Measurements from ENCODE around the gene NPY2R.

NPY2R gene, protein sequence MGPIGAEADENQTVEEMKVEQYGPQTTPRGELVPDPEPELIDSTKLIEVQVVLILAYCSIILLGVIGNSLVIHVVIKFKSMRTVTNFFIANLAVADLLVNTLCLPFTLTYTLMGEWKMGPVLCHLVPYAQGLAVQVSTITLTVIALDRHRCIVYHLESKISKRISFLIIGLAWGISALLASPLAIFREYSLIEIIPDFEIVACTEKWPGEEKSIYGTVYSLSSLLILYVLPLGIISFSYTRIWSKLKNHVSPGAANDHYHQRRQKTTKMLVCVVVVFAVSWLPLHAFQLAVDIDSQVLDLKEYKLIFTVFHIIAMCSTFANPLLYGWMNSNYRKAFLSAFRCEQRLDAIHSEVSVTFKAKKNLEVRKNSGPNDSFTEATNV

DNA sequence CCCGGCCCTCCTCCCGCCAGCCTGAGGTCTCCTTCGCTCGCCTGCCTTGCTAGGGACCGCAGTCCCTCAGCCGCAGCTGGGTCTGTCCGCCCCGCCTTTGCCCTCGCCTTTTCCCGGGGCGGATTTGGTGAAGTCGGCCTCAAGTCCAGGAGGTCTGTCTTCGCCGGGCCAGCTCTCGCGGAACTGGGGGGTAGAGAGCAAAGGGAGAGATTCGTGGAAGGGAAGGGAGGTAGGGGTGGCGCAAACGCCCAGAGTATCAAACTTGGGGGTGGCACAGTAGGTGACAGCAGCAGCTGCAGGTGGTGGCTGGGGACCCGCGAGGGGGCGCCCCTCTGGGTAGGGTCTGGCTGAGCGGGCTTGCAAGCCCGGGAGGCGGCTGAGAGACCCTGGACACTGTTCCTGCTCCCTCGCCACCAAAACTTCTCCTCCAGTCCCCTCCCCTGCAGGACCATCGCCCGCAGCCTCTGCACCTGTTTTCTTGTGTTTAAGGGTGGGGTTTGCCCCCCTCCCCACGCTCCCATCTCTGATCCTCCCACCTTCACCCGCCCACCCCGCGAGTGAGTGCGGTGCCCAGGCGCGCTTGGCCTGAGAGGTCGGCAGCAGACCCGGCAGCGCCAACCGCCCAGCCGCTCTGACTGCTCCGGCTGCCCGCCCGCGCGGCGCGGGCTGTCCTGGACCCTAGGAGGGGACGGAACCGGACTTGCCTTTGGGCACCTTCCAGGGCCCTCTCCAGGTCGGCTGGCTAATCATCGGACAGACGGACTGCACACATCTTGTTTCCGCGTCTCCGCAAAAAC is at the start of gene NPY2R:
Gene NPY2R (plus strand): TSS at position 379 of the 797 bp plus-strand sequence. CDS start 5,304 bp downstream, outside the sequence.
- no peak within 1 kb of the TSS for H3K27ac ChIP-seq
- no peak for DNase-seq (ENCODE audit: low read depth, low spot score)

DNA sequence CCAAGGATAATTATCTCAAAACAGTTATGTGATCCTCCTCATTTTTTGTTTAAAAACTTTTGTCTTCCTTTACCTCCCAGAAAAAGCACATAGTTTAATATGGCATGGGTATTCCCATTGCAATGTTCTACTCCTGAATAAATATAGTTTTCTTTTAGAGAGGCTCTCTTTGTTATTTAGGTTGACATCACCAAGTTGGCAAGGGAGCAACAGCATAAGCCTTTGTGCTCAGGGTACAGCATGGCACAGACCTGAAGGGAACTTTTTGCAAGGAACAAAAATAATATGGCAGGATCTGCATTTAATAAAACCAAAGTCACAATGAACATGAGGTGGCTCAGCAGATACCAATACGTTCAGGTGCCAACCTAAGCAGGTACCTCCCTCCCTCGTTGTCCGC is 47.1 kb upstream of the NPY2R start:
- H3K27ac ChIP-seq = no peak overlapping the region
- DNase-seq (ENCODE audit: low read depth, low spot score) = no peak

DNA sequence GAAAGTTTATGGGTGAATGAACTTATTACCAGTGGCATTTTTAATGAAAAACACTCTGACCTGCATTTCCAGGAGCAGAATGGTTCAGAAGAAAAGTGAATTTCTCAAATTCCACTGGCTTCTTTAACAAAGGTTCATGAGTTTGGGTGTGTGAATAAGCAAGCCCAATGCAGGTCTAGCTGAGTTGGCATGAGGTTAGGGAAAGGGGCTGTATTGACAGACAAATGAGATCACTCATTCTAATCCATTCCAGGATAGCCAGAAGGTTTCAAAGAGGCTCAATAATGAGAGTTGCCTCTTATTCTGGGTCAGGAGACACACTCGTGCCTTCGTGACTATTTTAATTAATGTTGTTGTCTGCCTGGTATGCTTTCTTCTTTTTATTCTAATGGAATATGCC is 43.7 kb upstream of the NPY2R start:
- DNase-seq (ENCODE audit: low read depth, low spot score) = no peak
- H3K27ac ChIP-seq = no peak overlapping the region

DNA sequence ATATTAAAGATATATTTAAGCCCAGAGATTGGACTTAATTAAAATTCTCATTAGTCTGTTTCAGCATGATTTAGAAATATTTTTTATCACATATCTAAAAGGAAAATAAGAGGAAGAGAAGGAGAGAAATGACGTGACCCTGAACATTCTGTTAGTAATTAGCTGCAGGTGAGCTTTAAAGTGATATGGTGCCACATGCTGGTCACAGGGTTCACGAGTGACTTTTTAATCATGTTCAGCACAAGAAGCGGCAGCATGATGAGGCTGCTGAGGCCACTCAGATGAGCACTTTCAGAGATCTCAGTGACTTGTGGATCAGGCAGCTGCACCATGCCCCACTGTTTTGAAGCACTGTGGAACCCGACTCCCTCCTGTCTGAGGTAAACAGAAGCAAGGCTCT is 37.9 kb upstream of the NPY2R start:
- no peak for DNase-seq (ENCODE audit: low read depth, low spot score)
- no peak overlapping the region for H3K27ac ChIP-seq

DNA sequence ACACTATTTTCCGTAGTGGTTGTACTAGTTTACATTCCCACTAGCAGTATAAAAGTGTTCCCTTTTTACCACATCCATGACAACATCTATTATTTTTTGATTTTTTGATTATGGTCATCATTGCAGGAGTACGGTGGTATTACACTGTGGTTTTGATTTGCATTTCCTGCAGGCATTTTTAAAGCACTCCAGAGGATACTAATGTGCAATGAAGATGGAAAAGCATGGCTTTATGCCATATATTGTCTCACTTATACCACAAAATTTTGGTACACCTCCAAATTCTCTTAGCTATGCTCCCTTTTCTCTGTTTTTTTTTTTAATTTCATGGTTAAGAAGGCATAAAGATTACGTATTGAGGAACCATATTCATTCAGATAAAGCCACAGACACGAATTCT is 35.1 kb upstream of the NPY2R start:
- no peak overlapping the region for H3K27ac ChIP-seq
- no peak for DNase-seq (ENCODE audit: low read depth, low spot score)

DNA sequence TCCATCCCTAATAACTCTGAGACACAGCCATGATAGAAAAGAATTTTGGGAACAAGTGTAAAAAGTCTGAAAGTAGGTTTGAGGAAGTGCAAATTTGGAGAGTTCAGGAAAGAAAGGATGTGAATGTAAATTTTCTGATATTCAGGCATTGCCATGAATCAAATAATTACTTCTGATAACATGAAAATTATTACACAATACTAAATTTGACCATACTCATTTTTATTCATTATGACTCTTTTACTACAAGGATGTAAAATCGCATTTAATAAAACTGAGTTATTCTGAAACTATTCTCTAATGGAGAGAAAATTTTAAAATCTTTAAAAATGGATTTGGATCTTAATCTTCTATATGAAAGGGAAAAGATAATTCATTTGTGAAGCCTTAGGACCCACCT is 33.8 kb upstream of the NPY2R start:
- no peak for DNase-seq (ENCODE audit: low read depth, low spot score)
- H3K27ac ChIP-seq = no peak overlapping the region

DNA sequence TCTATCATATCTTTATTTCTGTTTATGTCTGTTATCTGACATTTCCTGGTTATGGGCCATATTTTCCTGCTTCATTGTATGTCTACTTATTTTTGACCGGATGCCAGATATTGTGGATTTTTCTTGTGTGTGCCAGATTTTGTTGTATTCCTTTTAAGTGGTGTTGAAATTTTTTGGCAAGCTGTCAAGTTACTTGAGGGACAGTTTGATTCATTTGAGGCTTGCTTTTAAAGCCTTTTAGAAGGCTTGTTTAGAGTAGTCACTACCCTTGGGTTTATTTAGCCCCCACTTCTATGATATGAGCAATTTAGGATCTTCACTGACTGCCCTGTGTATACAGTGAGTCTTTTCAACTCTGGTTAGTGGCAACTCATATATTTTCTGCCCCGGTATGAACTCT is 29.2 kb upstream of the NPY2R start:
- no peak overlapping the region for H3K27ac ChIP-seq
- peak; percentile 27 for DNase-seq (ENCODE audit: low read depth, low spot score)

DNA sequence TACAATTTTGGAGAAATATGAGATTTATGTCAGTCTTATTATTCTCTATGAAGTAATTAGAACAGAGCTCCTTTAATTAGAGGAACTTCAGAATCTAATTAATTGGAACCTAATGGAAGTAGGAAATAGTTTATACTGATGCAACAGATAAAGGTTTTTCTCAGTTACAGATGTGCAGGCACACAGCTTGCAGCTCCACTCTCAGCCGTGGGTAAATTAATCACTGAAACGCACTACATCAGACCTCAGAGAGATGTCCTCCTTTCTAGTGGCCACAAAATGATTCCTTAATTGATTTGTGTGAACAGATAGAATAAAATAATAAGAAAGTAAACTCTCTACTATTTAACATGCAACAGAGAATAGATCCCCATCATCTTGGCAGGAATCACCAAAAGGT is 21.5 kb upstream of the NPY2R start:
- no peak for DNase-seq (ENCODE audit: low read depth, low spot score)
- no peak overlapping the region for H3K27ac ChIP-seq

DNA sequence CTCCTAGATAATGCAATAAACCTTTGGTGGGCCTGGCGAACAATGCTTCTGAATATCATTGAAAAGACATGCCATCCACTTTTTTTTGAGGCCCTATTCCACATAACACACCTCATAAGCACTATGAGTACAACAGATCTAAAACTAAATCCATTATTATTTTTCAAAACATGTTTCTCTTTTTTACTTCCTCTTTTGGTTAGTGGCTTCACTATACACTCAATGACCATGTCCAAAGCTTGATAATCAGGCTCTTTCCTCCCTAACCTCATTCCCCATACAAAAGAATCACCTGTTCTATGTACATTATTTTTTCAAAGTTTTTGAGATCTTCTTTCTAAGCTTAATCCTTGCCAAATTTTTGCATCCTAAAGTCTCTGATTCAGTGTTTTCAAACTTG is 20.4 kb upstream of the NPY2R start:
- H3K27ac ChIP-seq = no peak overlapping the region
- no peak for DNase-seq (ENCODE audit: low read depth, low spot score)

DNA sequence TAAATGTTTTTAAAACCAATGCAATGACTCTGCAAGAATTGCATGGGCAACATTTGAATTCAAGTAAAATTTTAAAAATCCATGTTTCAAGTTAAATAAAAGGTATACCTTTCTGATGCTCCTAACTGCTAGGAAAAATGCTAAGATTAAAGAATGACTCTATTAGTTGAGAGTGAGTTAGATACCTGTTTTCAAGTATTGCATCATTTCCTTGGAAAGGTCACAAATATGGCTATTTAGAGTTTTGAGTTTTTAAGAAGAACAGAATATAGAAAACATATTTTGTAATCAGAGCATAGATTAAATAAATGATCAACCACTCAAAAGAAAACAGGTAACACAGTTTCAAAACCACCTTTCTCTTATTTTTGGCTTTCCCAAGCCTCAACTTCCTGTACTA is 18.3 kb upstream of the NPY2R start:
- DNase-seq (ENCODE audit: low read depth, low spot score) = no peak
- no peak overlapping the region for H3K27ac ChIP-seq

DNA sequence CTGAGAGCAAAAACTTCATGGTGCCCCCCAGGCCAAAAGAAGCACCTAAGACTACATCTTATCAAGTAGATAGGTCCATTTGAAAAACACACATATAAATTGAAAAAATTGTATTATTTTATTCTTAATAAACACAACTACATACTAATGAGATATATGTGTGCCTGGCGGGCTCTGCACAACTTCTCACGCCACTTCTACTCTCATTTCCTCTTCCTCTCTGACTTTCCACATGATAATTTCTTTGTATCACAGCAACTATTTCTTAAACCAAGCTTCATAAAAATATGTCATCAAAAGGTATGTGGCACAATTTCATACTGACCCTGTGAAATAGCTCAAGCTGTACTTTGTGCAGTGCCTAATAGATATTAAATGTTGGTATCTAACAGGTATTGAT is 10.7 kb upstream of the NPY2R start:
- no peak overlapping the region for H3K27ac ChIP-seq
- DNase-seq (ENCODE audit: low read depth, low spot score) = no peak

DNA sequence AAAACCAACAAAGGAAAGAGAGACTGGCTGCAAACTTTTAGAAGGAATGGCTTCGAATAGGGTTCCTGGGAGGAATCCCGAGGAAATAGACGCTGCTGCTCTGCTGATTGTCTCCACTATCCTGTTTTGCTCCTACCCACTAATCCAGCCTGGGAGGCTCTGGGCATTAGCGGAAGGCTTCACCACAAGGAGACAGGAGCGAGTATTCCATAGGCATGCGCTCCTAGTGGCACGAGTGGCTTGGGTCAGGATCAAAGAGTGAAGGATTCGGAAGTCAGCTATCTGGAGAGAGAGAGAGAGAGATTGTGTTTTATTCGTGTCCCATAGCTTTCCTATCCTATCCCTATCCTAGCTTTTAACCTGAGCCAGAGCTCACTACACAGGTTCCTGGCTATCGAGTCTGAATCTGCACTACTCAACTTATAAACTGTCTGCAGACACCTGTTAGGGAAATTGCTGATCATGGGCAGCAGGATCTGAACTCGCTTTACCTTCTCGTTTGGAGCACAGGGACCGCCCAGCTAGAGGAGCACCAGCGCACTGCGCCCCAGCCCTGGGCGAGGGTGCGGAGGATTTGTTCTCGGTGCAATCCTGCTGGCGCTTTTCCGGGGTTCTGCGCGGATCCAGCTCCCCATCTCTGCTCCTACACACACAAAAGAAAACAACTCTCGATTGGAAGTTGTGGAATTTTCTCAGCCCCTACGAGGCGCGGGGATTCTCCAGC is 740 bp upstream of the NPY2R start:
- DNase-seq (ENCODE audit: low read depth, low spot score) = no peak
- no peak overlapping the region for H3K27ac ChIP-seq

DNA sequence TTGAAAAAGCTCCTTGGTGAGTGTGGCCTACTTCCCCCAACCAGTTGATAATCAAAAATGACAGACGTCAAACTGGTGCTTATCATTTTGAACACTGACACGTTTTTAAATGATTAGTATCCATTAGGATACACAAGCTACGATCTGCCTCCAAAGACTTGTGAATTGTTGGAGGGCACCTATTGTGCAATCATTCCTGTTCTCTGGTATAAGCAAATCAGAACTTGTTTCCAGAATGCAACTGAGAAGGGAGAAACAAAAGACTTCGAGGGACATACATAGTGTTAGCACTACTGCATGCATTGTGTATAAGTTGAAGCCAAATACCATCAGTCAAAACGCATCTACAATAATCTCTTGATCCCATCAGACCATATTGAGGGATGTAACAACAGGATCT is 11.6 kb downstream of the NPY2R start:
- no peak for DNase-seq (ENCODE audit: low read depth, low spot score)
- no peak overlapping the region for H3K27ac ChIP-seq

DNA sequence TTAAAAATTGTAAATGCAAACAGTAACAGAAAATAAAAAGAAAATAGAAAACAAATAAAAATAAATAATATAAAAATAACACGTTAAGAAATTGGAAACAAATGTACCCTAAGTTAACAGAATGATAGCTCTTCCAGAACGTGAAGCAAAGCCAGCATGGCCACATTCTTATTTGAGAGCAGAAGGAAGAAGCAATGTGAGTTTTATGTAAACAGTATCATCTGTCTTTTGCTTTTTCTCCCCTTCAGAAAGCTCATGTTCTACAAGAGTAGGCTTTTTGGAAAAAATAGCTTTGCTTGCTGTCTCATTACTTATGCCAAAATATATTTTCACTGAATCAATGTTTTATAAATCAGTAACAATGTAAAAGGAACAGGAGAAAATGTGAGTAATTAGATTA is 18.7 kb downstream of the NPY2R start:
- no peak overlapping the region for H3K27ac ChIP-seq
- DNase-seq (ENCODE audit: low read depth, low spot score) = no peak

DNA sequence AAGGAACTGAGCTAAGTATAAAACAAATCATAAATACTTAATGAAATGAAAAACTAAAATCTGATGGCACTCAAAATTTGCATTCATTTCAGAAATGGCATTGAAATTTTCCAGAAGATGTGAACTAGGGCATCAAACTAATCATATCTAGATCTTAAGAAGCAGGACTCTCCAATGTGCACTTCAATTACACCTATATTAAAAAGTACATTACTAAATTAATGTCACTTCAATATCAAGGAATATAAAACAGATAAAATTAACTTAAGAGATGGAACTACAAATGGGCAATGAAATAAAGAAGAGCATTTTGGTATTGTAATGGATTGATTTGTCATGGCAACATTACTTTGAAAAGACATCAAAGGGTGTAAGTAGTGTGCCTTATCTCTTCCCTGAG is 20.3 kb downstream of the NPY2R start:
- DNase-seq (ENCODE audit: low read depth, low spot score) = no peak

DNA sequence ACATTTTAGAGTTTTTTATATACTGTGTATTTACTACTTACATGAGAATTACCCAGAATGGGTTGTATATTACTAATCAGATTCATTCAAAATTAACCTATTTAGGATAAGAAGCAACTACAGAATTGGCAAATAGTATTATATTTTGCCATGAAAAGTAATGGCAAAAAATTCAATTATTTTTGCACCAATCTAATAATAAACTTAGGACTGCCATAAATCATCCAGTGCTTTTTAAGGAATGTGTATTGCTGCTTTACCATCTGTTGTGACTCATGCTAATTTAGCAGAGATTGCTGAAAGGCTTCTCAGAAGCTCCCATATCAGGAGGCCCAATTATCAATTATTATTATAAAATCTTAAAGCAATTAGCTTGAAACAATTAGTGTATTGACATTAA is 24.0 kb downstream of the NPY2R start:
- H3K27ac ChIP-seq = no peak overlapping the region
- no peak for DNase-seq (ENCODE audit: low read depth, low spot score)

More for the DNA sequence above, 20.3 kb downstream of the NPY2R start:
- H3K27ac ChIP-seq = no peak overlapping the region

DNA sequence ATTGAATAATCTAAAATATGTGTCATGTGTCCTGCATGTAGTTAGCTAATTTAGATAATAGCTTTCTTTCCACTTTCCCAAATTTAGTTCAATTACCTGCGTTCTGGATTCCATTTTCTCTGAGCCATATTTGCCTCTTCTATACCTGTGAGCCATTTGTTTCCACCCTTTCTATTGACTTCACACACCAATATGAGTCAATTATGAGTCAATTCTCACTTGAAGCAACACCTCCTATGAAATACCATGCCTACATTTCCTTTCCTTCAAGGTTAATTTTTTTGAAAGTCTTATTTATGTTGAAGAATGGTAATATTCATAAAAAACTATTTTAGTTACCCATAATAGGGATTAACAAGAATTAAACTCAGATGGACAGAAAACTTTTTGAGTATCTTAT is 25.8 kb downstream of the NPY2R start:
- no peak for DNase-seq (ENCODE audit: low read depth, low spot score)
- H3K27ac ChIP-seq = no peak overlapping the region

DNA sequence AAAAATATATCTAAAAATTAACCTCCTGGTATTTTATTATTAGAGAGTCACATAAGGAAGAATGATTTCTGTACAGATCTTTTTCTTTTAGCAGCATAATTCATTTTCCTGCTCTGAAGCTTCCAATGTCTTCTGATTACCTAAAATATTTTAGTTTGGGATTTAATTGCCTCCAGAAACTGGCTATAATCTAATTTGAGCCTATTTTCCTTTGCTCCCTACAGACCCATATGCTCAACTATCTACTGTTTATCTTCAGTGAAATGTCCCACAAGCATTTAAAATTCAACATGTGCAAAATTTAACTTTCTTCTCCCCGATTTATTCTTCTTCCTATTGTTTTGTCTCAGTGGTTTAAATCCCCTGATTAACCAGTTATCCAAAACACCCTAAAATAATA is 29.1 kb downstream of the NPY2R start:
- no peak for DNase-seq (ENCODE audit: low read depth, low spot score)
- no peak overlapping the region for H3K27ac ChIP-seq

DNA sequence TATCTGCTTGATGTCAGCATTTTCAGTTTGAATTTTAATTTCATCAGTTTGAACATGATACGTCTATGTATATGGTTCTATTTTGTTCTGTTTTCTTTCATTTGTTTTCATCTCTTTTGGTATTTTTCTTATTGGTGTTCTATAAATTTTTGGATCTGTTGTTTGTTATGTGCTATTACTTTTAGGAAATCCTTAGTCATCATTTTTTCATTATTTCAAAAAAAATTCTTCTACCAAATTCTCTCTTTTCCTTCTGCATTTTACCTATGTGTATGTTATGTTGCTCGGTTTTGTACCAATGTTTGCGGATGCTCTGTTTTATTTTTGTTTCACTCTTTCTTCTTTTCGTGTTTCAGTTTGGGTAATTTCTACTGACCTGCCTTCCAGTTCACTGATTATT is 32.8 kb downstream of the NPY2R start:
- no peak for DNase-seq (ENCODE audit: low read depth, low spot score)
- no peak overlapping the region for H3K27ac ChIP-seq

DNA sequence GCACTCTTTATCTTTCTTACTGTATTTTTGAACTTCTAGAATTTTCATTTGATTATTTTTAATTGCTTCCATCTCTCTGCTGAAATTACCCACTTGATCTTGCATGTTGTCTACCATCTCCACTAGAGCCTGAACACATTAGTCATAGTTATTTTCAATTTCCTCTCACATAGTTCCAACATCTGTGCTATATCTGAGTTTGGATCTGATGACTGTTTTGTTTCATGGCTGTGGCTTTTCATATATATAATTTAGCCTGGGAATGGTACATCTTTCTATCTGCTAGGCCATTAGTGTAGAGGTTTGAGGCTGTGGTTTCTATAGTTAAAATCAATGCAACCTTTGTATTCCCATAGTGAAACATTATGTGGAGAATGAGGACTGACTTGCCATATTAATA is 33.2 kb downstream of the NPY2R start:
- no peak for DNase-seq (ENCODE audit: low read depth, low spot score)
- H3K27ac ChIP-seq = no peak overlapping the region

DNA sequence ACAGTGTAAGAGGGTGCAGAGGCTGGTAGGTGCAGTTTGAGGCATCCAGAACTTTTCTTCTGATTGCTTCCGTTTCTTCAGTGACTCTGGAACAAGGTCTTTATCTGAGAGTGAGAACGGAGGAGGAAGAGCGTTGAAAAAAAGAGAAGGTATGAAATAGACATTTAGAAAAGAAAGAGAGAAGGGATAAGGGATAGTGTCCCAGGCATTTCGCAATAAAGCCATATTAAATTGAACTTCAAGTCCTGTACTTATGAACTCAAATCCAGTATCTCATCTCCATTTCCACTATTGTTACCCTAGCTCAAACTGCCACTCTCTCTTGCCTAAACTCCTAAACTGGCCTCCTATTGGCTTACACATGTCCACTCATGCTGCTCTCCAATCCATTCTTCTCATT is 36.7 kb downstream of the NPY2R start:
- no peak for DNase-seq (ENCODE audit: low read depth, low spot score)
- H3K27ac ChIP-seq = no peak overlapping the region

Data from epithelial cell of prostate (primary cell).